NCI-H1092 treated with DMSO at 0.1 percent for 48 hours (cell line): ENCODE data around the gene KLHL12.

Source experiments
- DNase-seq: peaks from one replicate; lab custom pipeline; 2025; lab: John Stamatoyannopoulos, UW

The KLHL12 gene

DNA sequence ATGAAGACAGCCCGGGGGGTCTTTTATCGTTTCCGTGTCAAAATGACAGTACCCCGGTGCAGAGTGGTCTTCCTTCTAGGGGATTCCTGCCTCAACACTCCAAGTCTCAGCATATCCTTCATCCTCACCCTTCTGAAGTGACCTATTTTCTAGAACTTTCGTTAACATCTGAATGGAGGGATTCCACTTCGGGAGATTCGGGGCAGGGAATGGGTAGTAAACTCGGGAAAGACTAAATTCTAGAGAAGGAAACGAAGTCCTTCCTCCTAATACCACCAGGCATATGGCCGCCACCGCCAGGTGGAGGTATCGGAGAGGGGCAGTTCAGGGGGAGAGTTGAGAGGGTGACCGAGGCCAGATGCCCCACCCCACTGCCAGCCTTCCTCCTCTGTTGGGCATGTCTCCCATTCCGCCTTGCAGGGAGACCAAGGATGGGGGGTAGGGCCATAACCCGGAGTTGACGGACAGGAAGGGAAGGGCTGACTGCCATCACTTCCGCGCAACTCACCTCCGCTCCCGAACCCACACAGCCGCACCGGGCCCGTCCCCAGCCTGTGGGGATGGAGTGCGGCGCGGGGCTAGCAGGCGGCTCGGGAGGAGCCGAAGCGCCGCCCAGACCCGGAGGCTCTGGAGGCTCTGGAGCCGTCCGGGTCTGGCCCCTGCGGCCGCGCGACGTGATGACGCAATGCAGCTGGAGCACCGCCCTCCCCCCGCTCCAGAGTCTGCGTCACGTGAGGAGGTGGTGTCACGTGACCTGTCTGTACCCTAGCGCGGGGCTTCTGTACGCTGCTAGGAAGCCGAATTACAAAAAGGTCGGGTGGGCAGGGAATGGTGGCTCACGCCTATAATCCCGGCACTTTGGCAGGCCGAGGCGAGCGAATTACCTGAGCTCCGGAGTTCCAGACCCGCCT lies at the start of gene KLHL12:
Gene KLHL12 (minus strand): TSS at position 654 of the 911 bp plus-strand sequence. CDS start 2,072 bp downstream, outside the sequence.
- peak; percentile 99 for DNase-seq

DNA sequence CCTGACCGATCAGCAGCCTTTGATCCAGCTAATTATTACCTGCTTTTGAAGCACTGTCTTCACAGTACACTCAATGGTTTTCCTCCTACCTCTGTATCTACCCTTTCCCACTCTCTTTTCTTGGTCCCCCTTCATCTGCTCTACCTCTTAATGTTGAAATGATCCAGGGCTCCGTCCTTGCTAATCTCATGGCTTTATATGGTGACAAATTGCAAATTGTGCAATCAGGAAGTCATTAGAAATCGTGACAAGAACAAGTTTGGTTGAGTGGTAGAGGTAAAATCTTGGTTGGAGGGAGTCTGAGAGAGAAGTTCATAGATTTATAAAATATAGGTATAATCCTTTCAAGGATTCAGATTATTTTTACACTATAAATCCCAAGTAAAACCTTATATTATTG lies 49.6 kb upstream of the KLHL12 start:
- DNase-seq: no peak

DNA sequence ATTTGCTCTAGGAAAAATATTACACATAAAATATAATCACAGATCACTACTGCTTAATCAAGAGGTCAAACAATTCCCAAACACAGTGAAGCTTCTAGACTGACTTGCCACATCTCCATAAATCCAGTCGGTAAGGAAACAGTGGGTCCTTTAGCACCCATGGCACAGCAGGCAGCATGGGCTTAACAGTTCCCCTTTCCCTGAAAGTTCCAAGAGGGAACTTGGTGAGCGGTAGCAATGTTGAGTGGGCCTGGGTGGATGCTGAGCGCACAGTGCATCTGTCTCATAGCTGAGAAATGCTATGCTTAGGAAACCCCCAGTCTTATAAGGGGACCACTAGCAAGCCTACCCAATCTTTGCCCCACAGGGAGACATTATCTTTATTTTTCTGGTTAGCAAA lies 47.8 kb upstream of the KLHL12 start:
- DNase-seq: no peak

DNA sequence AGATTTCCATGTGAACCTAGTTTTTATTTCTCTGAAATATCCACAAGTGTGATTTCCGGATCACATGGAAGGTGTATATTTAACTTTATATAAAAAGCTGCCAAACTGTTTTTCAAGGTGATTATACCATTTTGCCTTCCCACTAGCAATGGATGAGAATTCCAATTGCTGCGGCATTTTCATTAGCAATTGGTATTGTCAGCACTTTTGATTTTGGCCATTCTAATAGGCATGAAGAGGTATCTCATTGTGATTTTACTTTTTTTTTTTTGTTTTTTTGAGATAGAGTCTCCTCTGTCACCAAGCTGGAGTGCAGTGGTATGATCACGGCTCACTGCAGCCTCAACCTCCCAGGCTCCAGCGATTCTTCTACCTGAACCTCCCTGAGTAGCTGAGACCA lies 45.0 kb upstream of the KLHL12 start:
- DNase-seq: no peak

DNA sequence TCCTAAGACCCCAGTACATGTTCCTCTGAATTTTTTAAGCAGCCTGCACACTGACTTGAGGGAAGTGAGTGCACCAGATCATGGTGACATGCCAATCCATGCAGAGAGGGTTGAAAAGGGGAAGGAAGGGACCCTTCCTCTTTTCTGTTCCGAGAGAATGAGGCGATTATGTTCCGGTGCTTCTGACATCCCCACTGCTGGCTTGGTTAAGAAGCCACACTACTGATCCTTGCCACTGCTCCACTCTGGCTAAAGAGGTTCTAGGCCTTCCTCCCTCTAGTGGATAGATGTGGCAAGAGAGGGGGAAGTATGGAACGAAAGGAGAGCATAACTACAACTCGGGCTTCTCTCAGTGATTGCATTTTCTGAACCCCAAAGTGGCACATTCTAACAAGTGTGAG lies 41.9 kb upstream of the KLHL12 start:
- DNase-seq: peak; percentile 57

DNA sequence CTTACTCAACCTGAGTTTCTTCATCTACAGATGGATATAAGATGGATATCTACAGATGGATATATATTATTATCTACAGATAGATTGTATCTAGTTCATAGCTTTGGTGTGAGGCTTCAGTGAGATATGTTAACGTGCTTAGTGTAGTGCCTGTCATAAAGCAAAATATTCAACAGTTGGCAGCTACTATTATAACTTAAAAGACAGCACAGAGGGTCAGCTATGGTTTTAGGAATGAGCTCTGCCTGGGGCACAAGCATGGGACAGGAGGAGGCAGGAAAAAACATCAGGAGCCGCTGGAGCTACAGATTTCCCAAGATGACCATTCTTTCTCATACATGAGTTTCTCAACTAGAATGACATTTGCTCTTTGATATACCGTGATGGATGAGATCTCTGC lies 41.3 kb upstream of the KLHL12 start:
- no peak for DNase-seq

DNA sequence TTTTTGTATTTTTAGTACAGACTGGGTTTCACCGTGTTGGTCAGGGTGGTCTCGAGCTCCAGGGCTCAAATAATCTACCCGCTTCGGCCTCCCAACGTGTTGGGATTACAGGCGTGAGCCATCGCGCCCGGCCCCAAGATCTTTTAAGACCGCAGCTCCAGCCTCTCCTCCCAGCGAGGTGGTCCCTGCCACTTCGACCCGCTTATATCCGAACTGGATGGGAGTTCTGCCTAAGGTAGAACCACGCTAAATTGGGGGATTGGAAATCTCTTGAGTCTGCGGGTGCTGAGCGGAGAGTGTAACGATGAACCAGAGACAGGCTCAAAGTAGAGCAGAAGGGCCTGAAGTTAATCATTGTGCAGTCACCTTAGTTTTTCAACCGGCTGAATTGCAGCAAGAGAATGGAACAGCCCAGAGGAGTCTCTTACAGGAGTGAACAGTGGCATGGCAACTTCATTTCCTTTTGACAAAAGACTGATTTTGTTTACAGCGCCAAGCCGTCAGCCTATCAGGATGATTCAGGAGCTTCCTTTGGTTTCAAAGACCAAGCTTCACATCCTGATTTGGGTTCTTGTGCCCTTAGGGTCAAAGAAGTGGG lies 40.7 kb upstream of the KLHL12 start:
- peak; percentile 43 for DNase-seq

DNA sequence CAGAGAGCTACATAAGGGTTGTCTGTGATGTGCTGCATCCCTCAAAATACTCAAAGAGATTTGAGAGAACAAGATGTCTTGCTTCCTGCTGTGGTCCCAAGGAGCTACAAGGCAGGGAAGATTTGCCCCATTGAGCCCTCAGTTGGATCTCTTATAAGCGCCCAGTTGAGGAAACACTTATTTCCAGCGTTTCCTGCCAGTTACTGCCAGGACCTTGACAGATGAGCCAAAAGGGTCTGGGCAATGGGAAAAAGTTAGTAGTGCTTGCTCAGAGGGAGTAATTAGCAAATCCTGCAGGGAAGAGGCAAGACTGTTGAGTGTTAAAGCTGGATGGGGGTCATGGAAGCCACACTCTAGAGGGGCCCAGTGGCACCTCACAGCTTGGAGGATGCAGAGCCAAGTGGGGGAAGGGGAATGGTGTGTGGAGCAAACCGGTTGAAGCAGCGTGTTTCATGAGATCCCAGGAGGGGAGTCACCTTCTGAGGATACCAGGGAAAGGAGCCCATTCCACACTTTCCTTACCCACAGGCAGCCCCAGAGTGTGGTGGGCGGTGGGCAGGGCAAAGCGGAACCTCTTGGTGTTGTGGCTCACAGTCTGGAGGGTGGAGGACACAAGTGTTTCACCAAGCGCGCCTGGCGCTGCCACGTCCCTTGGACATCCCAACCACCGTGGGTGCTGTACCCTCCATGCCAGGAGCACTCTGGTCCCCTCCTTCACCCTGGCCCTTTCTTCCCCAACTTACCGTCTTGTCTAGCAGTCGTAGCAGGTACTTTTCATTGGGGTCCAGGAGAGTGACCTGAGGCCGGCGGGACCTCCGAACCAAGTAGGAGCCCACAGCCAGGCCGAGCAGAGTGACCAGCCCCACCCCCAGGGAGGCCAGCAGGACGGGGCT lies 39.2 kb upstream of the KLHL12 start:
- peak; percentile 11 for DNase-seq

DNA sequence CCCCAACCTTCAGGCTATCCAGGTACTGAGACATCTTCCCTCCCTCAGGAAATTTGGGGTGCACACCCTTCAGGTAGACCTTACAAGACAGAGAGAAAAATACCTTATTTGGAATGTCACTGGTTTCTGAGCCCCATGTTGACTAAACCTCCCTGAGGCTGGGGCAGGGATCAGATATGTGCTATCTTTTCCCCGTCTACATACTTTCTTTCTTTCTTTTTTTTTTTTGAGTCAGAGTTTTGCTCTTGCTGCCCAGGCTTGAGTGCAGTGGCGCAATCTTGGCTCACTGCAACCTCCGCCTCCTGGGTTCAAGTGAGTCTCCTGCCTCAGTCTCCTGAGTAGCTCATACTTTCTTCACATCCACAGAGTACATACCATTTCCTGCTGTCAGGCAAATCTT lies 38.4 kb upstream of the KLHL12 start:
- no peak for DNase-seq

DNA sequence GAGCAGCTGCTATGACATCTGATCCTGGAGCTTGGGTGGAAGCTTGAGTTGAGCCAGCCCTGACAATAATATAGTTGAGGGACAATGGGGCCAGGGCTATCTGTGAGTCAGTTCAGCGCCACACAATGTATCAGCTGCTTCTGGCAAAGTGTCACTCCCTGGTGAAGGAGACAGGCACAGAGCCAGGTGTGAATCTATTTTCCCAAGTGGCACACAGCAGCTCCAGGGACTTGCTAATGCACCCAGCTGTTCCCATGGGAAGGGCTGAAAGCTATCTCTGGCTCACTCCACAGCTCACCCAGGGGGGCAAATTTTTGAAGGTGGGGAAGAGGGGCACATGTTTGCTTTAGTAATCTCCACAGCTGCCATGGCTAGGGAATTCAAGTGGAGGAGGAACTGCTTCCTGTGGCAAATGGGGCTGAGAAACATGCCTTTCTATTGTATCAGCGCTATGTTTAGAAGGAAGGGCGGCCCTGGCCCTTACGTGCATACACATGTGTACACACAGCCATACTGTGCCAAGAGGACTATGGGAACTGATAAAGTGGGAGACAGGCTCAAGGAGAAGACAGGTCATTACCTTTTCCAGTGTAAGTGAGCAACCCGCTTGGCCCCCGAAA lies 37.9 kb upstream of the KLHL12 start:
- DNase-seq: peak; percentile 99

DNA sequence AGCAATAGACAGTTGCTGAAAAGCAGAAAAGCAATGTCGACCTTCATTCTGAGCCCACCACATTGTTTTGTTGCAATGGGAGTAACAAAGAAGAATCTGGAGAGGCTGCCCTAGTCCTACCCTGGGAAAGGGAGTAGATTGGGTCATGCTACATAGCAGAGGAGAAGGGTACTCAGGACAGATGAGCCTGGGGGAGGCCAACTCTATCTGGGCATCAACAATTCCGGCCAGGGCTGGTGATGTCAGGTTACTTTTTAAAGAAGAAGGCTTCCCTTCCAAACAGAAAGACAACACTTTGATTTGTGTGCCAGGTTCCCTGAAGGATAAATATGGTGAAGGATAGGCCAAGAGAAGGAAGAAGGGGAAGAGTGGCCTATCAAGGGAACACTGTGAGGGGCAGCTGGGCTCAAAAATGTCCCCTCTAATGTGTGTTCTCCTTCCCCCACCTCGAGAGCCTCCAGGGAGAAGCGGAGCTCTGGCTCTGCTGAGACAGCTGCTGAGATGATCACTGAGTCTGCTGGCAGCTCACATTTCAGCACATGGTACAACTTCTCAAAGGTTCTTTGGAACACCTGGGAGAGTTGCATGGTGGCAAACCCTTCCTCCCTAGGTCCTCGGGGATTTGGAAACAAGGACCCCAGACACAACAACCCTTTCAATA lies 34.3 kb upstream of the KLHL12 start:
- no peak for DNase-seq

DNA sequence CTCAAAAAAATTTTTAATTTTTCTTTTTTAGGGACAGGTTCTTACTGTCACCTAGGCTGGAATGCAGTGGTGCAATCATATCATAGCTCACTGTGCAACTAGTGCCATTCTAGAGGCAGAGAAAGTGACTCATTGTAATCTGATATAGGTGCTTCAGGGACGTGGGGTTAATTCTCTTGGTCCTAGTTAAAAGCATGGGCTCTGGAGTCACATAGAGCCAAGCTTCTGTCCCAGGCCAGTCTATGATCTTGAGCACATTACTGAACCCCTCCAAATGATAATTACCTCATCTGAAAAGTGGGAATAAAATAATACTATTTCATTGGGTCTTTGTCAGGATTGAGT lies 32.2 kb upstream of the KLHL12 start:
- DNase-seq: peak; percentile 28

DNA sequence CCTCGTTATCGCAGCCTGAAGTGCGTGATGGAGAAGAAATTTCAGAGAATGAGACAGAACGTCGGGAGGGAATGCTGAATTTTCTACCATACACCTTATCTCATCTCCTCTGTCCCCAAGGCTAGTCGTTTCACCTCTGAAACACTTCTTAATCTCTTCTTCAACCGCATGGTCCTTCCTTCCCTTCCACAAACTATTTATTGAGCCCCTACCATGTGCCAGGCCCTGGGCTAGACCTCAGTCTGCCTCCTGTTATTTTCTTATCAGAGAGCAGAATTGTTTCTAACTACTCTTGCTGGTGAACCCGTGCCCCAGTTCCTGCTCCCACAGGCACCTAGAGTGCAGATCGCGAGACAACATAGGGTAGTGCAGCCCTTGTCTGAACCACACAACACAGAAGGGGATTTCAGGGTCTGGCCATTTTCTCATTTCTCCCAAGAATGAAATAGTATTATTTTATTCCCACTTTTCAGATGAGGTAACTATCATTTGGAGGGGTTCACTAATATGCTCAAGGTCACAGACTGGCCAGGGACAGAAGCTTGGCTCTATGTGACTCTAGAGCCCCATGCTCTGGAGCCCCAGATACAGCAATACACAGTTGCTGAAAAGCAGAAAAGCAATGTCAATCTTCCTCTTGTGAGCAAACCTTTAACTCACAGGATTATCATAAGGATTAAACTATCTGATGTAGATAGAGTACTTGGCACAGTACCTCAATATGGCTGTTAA lies 31.7 kb upstream of the KLHL12 start:
- DNase-seq: peak; percentile 68

DNA sequence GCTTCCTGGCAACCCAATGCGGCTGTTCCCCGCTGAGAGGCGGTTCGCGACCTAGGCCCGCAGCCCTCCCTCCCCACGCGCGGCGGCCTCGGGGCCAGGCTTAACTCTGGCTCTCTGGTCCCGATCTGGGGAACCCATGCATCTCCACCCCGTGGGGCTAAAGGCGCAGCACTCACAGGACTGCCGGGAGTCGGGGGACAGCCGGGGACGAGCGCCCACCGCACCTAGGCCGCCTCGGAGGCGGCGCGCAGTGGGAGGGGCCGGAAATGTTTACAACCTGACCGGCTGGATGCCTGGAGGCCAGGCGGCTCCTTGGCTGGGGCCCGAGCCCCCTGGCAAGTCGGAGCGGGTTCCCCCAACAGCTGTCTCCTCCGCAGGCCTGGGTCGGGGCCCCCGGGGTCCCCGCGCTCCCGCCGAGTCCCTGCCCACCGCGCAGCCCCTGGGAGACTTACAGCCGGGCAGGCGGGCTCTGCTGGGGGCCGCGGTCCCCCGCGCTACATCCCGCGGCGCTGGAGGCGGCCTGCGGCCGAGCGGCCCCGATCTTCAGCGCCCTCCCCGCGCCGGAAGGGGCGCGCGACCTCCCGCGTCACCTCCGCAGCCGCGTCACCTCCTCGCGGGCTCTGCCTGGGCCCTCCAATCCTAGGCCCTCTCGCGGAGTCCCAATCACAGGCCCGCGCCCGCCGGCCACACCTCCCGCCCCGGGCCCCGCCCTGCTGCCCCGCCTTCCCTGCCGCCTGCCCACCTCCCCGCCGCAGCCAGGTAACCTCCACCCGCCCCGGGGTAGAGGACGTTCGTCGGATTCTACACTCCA lies 30.9 kb upstream of the KLHL12 start, which contains the start of gene ADIPOR1:
Gene ADIPOR1 (minus strand): TSS at position 580 of the 811 bp plus-strand sequence. CDS start 7,242 bp downstream, outside the sequence.
- DNase-seq: peak; percentile 88

DNA sequence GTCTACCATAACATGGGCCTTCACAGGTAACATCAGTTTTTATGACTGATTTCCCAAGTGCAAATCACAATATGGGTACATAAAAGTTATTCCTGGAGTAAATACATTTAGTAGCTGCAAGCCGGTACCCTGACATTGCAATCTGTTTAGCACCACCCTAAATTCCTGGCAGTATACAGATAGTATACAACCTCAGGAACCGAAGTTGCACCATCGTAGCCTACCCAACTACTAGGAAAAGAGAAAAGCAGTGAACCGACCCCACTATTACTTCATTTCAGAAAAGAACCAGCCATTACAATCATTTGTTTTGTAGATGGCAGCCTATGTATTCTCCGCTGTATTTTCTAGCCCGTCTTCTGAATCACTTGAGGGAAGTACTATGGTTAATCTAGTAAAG lies 29.9 kb upstream of the KLHL12 start:
- no peak for DNase-seq

DNA sequence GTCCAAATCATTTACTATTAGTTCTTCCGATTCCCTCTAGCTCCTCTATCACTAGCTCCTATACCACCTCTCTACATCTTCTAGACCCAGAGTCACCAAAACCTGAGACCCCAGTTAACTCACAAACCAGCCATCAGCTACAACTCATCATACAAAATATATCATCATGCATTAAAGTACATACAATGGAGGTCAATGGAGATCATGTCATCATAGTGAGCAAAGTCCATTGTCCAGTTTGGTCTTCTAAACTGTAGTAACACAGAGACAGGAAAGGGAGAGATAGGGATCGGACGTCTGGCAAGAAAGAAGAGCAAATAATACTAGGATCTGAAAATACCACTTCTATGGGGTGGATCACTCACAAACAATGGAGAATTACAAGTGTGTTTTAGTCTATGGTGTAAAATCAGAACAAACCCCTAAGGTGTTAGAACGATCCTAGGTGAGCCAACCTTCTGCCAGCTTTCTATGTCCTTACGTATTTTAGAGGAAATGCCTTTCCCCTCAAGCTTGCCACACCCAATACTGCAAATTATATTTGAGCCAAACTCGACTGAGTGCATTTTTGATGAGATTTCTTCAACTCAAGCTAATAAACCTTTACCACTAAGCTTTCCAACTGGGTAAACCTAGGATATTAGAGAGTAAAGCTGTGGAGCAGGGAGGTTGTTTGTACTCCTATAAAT lies 27.2 kb upstream of the KLHL12 start:
- no peak for DNase-seq

DNA sequence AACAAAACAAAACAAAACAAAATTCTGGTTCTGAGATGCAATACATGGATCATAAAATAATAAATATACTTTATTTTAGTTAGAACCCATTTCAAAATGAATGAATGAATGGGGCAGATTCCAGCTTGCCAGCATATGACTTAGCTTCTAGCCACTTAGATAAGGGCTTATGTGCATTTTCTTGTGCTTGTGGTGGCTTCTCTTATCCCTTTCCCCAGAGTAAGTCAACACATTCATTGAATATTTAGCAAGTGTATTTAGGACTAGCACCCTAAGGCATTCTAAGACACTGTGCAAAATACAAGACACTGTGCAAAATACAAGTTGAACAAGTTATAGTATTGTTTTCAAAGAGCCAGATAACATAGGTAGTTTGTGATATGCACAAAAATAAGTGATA lies 26.4 kb upstream of the KLHL12 start:
- no peak for DNase-seq

DNA sequence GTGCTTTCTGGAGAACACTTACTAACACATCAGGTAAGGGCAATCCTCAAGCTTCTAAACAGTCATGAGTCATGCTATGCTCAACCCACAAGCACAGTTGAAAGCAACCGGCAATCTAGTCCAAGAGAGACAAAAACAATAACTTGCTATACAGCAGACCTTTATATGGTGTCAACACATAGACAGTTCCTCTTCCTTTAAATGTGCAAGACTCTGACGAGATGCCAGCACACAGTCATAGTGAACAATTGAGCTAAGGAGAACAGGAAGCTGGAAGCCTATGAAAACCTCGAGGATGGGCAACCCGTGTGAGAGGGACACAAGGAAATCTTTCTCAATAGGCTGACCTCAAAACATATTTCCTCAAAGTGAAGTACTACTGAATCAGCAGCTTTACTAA lies 25.8 kb upstream of the KLHL12 start:
- no peak for DNase-seq

DNA sequence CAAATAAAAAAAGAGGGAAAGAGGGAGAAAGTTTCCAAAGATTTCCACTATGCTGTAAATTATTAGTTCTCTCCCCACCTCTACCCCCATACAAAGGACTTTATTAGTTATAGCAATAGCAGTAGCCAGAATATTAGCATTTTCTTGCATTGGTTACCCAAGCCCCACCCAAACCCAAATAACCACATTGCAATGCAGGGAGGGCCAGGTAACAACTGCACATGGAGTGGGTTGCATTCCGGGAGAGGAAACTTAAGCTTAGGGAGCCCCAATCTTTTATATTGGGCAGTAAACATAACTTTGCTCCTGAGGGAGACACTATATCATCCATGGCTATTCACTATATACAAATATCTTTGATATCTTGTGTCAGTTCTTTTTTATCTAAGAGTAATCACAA lies 25.1 kb upstream of the KLHL12 start:
- DNase-seq: no peak
